Stimulated activated CD8-positive, alpha-beta memory T cell treated with anti-CD3 and anti-CD28 coated beads, Interleukin-7, amount 100 ng/mL, for 48 hours (primary cell): ENCODE results near the gene ADCY7.
"Not testable (repeated sequence)": the region's sequence is repeated elsewhere in the genome, so short reads cannot be mapped to it uniquely, and the experiment has no call there.

Experiments used
- DNase-seq, 2 donors: peaks; one replicate each; pipeline ENCODE4 v3.0.0-alpha.2; 2020; ENCODE audit warnings: low read depth in 1 of 2; ENCODE audit errors: extremely low read depth in 1 of 2

ADCY7 gene

DNA sequence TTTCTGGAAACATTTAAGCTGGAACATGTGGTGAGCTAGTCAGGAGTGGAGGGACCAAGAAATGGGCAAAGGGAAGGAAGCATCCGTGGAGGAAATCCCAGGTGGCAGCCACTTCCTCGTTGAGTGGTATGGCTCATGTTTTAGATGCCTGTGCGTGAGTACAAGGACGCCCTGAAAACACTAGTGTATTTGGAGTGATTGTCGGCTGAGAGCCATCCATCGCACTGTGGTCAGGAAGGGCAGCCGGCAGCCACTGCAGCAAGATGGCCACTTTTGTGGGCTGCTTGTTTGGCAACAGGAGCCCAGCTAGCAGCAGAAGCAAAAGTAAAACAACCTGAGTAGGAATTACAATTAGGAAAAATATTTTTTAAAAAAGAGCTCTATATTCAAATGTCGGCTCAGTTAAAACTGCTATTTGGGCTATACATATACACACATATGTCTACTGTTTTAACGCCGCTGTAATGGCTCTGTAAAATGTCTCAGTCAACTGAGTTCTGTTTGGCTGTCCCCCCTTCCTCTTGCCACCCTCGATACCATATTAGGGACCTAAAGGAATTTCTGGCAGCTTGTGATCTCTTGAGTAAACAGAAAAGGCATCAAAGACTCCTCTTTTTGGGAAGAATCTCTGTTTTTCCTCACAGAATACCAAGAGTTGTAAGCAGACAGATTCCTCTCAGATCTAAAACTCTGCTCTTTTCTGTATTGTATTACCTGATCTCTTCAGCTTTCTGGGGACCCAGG, 63.3 kb downstream of the ADCY7 start:
- DNase-seq = no peak

DNA sequence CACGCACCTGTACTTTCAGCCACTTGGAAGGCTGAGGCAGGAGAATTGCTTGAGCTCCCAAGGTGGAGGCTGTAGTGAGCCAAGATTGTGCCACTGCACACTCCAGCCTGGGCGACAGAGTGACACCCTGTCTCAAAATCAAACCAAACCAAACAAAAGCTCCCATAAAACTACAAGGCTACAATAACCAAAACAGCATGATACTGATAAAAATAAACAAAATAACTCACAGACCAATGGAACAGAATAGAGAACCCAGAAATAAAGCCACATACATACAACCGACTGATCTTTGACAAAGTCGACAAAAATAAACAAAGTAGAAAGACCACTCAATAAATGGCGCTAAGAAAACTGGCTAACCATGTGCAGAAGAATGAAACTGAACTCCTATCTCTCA, 65.2 kb downstream of the ADCY7 start:
- no peak for DNase-seq

DNA sequence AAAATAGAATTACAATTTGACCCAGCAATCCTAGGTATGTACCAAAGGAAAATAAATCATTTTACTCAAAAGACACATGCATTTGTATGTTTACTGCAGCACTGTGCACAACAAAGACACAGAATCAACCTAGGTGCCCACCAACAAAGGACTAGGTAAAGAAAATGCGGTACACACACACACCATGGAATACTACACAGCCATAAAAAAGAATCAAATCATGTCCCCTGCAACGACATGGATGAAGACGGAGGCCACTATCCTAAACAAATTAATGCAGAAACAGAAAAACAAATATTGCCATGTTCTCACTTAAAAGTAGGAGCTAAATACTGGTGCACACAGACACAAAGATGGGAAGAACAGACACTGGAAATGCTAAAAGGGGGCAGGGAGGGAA, 66.2 kb downstream of the ADCY7 start:
- DNase-seq = no peak

DNA sequence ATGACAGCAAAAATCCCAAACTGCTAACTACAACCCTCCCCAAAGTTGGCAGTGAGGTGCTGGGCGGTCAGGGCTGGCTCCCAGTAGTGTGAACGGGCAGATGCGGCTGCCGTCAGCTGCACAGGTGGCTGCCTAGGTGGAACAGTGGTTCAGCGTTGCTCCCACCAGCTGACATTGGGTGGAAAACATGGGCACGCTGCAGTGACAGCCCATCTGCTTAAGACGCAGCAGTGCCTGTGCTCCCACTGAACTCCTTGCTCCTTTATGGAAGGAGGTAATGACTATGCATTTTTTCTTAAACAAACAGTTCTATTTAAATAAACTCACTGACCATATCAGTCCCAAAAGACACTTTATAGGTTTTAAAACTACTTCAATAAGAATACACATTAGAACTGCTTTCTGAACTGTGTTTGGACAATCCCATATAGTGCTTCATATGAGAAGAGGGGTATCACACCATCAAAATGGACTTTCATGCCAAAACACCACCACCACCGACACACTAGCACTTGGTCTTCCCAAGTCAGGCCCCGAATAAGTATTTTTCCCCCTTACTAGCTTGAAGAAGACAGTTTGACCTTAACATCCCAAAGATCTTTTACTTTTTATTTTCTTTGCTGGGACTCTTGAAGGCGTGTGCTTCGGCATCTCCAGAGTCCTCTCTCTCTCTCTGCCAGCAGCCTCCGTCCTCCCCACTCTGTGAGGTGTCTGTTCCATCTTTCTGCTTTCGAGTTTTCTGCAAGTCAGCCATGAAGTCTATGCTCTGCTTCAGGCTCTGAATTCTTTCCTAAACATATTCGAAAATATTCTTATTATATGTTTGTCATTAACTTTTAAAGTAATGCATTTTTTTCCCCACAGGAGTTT, 68.0 kb downstream of the ADCY7 start:
- no peak for DNase-seq

DNA sequence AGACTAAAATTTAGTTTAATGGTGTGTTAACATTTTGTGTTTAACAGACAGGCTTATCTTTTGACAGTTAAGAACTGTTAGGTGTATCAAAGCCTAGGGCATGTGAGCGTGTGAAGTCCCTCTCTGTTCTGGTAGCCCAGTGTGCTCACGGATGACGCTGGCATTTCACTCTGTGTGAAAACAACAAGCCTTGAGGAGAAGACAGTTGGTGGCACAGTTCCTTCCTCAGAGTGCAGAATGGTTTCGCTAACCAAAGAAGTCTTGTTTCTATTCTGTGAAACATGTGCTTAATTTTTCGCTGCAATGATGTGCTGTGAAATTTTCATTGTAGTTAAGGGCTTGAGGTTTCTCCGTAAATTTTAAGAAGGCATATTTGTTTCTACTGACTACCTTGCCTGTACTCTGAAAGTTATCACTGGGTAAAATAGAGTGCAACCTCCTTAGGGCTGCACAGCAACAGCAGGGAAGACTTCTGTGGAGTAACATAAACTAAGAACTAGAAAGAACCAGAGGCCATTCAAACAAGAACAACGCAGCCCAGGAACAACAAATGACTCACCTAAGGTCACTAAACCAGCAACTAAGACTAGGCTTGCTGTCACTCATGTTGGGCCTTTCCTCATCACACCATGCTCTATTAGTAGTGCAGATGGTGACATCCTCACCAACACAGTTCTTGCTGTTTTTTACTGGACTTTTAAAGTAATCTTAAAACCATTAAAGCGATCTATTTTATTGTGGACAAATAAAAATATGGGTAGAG, 69.0 kb downstream of the ADCY7 start:
- DNase-seq = no peak

DNA sequence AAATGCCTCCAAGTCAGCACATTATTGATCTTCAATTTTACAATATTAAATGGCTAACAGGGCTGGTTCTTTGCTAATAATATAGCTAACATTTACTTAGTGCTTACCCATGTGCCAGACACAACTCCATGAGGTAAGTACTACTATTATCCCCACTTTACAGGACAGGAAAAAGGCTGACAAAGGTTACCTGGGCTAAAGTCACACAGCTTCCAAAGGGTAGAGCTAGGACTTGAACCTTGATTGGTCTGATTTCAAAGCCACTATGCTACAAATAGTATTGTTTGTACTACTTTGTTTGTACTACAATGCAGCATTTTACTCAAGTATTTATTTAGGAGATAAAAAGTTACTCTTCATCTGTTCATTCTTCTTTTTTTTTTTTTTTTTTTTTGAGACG, 70.5 kb downstream of the ADCY7 start:
- no peak for DNase-seq

DNA sequence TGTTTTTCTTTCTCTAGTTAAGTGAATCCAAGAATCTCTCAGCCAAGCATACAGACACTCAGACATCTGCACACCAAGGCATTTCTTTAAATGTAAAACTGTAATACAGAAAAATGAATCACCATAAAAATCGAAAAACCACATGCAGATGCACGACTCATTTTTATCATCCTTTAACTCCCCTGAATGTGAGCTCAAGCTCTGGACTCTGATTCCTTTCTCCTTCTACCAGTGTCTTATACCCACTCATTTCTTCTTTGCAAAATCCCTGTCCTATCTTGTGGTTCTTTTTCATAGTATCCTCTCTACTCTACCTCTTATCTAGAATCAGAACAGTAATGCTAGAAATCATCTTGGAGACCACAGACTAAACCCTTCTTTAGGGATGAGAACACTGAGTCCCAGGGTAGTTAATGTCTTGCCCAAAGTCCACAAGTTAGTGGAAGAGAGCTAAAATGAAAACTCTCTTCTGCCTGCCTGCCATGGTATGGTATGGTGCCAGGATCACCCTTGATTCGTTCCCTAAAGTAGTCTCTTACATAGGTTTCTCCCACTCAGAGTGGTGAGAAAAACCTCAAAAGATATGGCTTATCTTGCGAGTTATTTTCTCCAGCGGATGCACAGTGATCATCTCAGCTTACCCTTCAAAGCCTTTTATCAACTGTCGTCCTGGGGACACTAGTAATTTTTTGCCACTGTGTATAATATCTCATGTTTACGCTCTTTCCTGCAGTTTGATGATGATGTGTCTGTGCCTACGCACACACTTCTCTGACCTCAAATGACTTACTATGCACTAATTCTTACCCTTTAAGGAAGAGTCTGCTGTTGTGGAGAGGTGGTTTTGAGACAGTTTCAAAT, 72.2 kb downstream of the ADCY7 start:
- DNase-seq = peak in 1 of 2 donors; percentile 5

DNA sequence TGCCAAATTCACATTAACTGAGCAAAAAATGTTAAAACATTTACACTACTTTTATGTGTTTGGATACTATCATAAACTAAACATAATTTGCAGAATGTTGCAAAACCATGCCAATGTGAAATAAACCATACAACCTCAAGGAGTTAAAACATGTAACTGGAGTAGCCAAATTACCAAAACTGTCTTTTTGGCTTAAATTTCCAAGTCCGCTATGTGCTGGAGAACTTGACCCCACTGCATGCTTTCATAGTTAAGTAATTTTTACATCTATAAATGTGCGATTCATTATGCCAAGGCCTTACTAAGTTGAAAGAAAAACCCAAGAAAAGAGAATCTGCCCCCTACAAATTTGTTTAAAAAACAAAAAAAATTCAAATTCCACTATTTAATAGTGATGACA, 74.2 kb downstream of the ADCY7 start:
- no peak for DNase-seq

DNA sequence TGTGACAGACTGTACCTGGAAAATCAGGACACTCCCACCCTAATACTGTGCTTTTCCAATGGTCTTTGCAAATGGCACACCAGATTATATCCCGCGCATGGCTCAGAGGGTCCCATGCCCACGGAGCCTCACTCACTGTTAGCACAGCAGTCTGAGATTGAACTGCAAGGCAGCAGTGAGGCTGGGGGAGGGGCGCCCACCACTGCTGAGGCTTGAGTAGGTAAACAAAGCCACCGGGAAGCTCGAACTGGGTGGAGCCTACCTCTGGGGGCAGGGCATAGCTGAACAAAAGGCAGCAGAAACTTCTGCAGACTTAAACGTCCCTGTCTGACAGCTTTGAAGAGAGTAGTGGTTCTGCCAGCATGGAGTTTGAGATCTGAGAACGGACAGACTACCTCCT, 77.2 kb downstream of the ADCY7 start:
- not testable (repeated sequence) for DNase-seq

DNA sequence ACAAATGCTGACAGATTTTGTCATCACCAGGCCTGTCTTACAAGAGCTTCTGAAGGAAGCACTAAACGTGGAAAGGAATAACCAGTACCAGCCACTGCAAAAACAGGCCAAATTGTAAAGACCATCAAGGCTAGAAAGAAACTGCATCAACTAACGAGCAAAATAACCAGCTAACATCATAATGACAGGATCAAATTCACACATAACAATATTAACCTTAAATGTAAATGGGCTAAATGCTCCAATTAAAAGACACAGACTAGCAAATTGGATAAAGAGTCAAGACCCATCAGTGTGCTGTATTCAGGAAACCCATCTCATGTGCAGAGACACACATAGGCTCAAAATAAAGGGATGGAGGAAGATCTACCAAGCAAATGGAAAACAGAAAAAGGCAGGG, 78.9 kb downstream of the ADCY7 start:
- DNase-seq = not testable (repeated sequence)

DNA sequence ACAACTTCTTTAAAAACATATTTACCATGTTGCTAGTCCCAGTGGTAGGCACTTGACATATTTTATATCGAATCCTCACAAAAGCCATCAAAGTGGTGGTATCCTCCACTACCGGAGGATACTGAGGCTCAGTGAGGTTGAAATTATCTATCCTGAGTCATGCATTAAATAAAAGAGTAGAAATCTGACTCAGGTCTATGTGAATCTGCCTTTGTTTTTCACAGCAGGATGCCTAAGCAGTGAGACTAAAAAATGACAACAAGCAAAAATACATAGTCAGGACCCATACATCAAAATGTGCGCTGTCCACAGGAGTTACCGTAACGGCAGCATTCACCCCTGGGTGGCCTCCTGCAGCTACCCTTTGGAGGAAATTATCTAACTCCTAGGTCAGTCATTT, 84.8 kb downstream of the ADCY7 start:
- no peak for DNase-seq

DNA sequence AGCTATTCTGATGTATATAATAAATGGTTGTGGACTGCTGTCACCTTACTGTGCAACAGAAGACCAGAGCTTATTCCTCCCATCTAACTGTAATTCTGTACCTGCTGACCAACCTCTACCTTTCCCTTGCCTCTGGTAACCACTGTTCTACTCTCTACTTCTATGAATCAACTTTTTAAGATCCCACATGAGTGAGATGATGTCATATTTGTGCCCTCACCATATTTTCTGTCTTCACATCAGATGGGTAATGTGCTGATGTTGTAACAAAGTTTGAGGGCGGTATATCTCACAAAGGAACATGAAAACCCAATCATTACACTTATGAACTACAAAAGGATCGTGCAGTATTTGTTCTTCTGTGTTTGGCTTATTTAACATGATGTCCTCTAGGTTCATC, 85.6 kb downstream of the ADCY7 start:
- DNase-seq = no peak

DNA sequence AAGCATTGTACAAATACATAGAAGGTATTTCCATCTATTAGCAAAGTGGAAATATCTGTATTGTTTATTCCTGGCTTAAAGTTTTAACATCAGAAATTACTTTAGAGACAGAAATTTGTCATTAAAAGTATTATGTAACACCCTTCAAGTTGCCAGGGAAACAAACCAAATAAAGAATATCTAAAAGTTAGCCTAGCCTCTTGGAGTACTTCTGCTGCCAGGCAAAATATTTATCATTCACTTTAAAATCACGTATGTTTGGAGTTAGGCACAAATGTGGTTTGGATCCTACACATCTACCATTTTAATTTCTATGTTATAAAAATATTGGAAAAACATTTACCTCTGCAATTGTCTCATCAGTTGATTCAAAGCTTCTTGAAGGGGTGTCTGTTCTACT, 87.7 kb downstream of the ADCY7 start:
- DNase-seq = no peak

DNA sequence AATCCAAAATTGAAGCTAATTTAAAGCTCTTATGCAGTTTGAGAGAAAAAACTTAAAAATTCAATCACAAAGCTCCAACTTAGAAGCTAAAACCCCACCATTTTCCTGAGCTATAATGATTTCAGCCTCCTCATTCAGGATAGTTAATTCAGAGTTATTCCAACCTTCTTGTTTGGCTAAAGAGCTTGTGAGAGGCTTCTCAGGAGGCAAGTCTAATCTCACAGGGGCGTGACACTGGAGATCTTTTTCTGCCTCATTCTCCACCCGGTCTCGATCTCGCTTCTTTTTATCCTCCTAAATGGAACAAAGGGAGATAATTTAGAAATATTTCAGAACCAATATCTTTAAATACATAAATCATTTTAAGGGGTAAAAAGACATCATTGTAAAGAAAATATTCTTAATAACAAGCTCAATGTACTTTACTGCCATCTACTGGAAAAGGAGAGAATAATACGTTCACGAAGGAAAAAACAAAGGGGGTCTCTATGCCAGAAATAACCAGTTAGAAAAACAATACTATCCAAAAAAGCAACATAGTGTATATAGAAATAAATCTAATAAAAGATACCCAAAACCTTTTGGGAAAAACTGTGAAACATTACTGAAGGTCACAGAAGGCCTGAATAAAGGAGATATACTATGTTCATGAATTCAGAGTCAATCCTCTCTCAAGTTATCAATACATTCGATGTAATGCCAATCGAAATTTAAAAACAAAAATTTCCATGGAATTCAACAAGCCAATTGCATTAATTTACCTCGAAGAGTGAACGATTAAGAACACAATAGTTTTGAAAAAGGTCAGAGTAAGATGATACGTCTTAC, 88.5 kb downstream of the ADCY7 start:
- no peak for DNase-seq

DNA sequence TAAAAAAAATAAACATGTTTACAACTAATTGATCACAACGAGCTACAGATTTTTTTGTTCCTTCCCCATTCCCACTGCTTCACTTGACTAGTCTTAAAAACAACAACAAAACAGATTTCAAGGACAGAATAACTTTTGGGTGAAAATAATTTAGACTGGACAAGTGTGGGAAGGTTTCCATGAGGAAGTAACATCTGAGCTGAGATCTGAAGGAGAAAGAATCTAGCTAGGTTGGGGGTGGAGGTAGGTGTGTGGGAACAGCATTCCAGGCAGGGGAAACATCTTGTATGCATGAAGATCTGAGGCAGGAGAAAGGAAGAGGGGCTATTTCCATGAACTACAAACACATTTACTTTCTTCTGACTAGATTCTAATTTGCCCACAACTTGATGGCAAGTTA, 93.3 kb downstream of the ADCY7 start:
- DNase-seq = no peak

DNA sequence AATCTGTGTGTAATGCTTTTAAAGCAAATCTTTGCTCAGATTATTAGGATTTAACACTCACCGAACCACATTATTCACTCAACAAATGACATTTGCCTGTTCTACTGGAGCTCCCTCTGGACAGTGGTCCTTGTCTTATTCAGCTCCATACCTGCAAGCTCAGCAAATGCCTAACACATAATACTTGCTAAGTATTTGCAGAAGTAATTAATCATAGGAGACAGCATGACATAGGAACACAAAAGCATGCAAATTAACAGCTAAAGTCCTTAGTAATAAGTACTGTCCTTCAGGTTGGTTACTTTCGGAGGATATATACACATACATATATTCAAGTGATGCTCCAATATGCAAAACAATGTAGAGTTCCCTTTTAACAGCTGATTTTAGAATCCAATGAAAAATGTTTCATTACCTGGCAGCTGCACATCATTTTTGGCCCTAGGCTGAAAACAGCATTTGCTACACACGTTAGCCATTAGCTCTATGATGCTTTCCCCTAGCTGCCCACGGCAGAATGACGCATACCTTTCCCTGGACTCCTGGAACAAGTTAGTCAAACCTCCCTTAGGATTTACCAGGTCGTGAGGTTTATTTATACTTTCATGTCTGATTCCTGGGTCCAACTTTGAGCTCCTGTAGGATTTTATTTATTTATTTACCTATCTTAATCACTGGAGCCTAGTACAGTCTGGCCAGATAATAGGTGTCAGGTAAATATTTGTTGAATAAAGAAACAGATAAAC, 93.9 kb downstream of the ADCY7 start:
- DNase-seq = no peak

DNA sequence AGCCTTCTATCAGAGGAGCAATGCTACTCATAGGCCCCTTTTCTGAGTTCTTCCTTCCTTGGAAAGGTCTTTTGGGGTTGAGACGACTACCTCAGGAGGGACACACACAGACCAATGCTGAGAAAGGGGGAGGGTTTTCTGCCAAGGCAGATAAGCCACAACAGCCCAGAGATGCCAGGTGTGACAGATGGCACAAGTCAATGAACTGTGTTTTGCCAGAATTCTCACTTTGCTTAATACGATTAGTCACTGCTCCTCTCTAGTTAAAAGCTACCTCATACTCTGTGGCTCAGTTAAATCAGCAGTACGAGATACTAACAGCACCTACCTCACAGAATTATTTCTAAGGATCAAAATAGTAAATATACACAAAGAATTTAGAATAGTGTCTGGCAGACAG, 94.4 kb downstream of the ADCY7 start:
- no peak for DNase-seq

DNA sequence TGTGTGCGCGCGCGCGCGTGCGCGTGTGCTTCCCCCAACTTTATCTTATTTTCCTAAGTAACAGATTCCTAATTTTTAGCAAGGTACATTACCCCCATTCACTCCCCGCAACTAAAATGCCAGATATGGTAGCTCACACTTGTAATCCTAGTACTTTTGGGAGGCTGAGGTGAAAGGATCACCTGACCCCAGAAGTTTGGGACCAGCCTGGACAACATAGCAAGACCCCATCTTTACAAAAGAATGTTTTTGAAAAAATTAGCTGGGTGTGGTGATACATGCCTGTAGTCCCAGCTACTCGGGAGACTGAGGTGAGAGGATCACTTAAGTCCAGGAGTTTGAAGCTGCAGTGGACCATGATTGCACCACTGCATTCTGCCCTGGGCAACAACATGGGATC, 97.3 kb downstream of the ADCY7 start:
- DNase-seq = no peak
